ENCODE data around the gene EMC6. TPM values are rescaled to one million over a fixed set of nuclear protein-coding genes. Genes with fewer than 3 reads are reported as not detected.

Gene EMC6
- total and polyA plus RNA-seq, 2 of the 13 experiments (the other 11 are each of a cell fraction or from before 2014, with no cell fraction given), result 45.1 to 47.7 TPM

GRCh38 chr17:3636908-3637373 lies 31.7 kb upstream of the EMC6 start (continued):
- TF ChIP-seq GLMP (CRISPR knock-in tag; IDR thresholded peaks at IDR 0.05; ENCODE audit: borderline replicate concordance) (no peak), SRY (CRISPR knock-in tag; IDR thresholded peaks at IDR 0.05) (no peak), ZNF746 (CRISPR knock-in tag; IDR thresholded peaks at IDR 0.05) (no peak), CENPT (CRISPR knock-in tag; IDR thresholded peaks at IDR 0.05; ENCODE audit: low read depth) (no peak), MYC (CRISPR knock-in tag; IDR thresholded peaks at IDR 0.05; ENCODE audit: borderline replicate concordance) (no peak; the same call in 1 of the 2 replicates), STAT5B (CRISPR knock-in tag; IDR thresholded peaks at IDR 0.05) (no peak), SYNCRIP (IDR thresholded peaks at IDR 0.05; ENCODE audit: insufficient read depth, low read depth, low read length) (no peak), TOPORS (CRISPR knock-in tag; IDR thresholded peaks at IDR 0.05) (0 out of 2 replicates have a peak, but pooled peaks have one; percentile 18), ZNF75D (CRISPR knock-in tag; IDR thresholded peaks at IDR 0.05; ENCODE audit: borderline replicate concordance) (0 out of 2 replicates have a peak, but pooled peaks have one; percentile 13), ZNF343 (CRISPR knock-in tag; IDR thresholded peaks at IDR 0.05) (no peak), KLF6 (CRISPR knock-in tag; IDR thresholded peaks at IDR 0.05) (no peak), ZNF660 (CRISPR knock-in tag; IDR thresholded peaks at IDR 0.05; ENCODE audit: borderline replicate concordance, low read depth) (no peak), HMG20A (CRISPR knock-in tag; IDR thresholded peaks at IDR 0.05; ENCODE audit: borderline replicate concordance) (no peak), BRCA1 (CRISPR knock-in tag; IDR thresholded peaks at IDR 0.05) (no peak), TEF (CRISPR knock-in tag; IDR thresholded peaks at IDR 0.05) (no peak), PATZ1 (CRISPR knock-in tag; IDR thresholded peaks at IDR 0.05) (no peak), DDIT3 (CRISPR knock-in tag; IDR thresholded peaks at IDR 0.05) (no peak), ZNF468 (CRISPR knock-in tag; IDR thresholded peaks at IDR 0.05) (no peak), RXRA (CRISPR knock-in tag; IDR thresholded peaks at IDR 0.05) (no peak), NR2C2 (CRISPR knock-in tag; IDR thresholded peaks at IDR 0.05; ENCODE audit: borderline replicate concordance) (no peak), SMAD1 (CRISPR knock-in tag; IDR thresholded peaks at IDR 0.05; ENCODE audit: borderline replicate concordance, low read depth) (no peak), ZNF678 (CRISPR knock-in tag; IDR thresholded peaks at IDR 0.05) (no peak)
- TF ChIP-seq, protein P1, sequence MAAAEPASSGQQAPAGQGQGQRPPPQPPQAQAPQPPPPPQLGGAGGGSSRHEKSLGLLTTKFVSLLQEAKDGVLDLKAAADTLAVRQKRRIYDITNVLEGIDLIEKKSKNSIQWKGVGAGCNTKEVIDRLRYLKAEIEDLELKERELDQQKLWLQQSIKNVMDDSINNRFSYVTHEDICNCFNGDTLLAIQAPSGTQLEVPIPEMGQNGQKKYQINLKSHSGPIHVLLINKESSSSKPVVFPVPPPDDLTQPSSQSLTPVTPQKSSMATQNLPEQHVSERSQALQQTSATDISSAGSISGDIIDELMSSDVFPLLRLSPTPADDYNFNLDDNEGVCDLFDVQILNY (CRISPR knock-in tag; conservative IDR thresholded peaks at IDR 0.05), result no peak
- TF ChIP-seq, protein P2, sequence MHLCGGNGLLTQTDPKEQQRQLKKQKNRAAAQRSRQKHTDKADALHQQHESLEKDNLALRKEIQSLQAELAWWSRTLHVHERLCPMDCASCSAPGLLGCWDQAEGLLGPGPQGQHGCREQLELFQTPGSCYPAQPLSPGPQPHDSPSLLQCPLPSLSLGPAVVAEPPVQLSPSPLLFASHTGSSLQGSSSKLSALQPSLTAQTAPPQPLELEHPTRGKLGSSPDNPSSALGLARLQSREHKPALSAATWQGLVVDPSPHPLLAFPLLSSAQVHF (CRISPR knock-in tag; IDR thresholded peaks at IDR 0.05), result no peak
- TF ChIP-seq, protein P3, sequence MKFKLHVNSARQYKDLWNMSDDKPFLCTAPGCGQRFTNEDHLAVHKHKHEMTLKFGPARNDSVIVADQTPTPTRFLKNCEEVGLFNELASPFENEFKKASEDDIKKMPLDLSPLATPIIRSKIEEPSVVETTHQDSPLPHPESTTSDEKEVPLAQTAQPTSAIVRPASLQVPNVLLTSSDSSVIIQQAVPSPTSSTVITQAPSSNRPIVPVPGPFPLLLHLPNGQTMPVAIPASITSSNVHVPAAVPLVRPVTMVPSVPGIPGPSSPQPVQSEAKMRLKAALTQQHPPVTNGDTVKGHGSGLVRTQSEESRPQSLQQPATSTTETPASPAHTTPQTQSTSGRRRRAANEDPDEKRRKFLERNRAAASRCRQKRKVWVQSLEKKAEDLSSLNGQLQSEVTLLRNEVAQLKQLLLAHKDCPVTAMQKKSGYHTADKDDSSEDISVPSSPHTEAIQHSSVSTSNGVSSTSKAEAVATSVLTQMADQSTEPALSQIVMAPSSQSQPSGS (CRISPR knock-in tag; IDR thresholded peaks at IDR 0.05), result no peak

Data from HepG2 (cell line).